Measurements from ENCODE around the gene CLCN7. TPM values are rescaled to one million over a fixed set of nuclear protein-coding genes. Genes with fewer than 3 reads are reported as not detected.
A peak's percentile ranks its signal among the peaks of the same experiment; 100 is the strongest.

The CLCN7 gene
- total RNA-seq, 4 donors from 2014 or later = 24.8 to 45.8 (median 38.4) TPM

GRCh38 chr16:1511662-1512569, 37.1 kb upstream of the CLCN7 start:
- no peak for TF ChIP-seq POLR2A (IDR thresholded peaks at IDR 0.05)
- no peak for TF ChIP-seq CTCF (IDR thresholded peaks at IDR 0.05 in 4 of 5, conservative IDR thresholded peaks at IDR 0.05 in 1 of 5)
- H3K36me3 ChIP-seq = peaks cover 0 to 5% of the 10 kb centered on the region in 2 donors
- H3K27me3 ChIP-seq = no peaks in the 10 kb centered on the region
- H3K4me3 ChIP-seq = no peak overlapping the region
- no peak for ATAC-seq
- intact Hi-C loops (cut with DNase I; ENCODE audit: low total_unique reads) = no loop called here
- DNase-seq = no peak
- in situ Hi-C loops (cut with MboI; ENCODE audit: low sequenced_read_pairs in 4 of 4) = no loop called here
- H3K4me1 ChIP-seq = peaks cover 15 to 19% of the 10 kb centered on the region in 2 donors
- H3K9me3 ChIP-seq = no peaks in the 10 kb centered on the region
- H3K27ac ChIP-seq = peak overlapping the region in 1 of 4 donors; percentile 90

- Histone ChIP-seq H3K9me3 (no peaks in the 10 kb centered on the region), H3K27me3 (no peaks in the 10 kb centered on the region), H3K36me3 (peaks cover 0 to 14% of the 10 kb centered on the region in 2 donors), H3K27ac (peak overlapping the region in 3 of 4 donors; percentile 77 to 90 (median 85)), H3K4me3 (no peak overlapping the region), H3K4me1 (peaks cover 15 to 19% of the 10 kb centered on the region in 2 donors)
- in situ Hi-C loops (cut with MboI; ENCODE audit: low sequenced_read_pairs in 4 of 4) = no loop called here
- DNase-seq (no peak), ATAC-seq (no peak)
- intact Hi-C loops (cut with DNase I; ENCODE audit: low total_unique reads) = no loop called here
- TF ChIP-seq POLR2A (IDR thresholded peaks at IDR 0.05) (no peak), CTCF (IDR thresholded peaks at IDR 0.05 in 4 of 5, conservative IDR thresholded peaks at IDR 0.05 in 1 of 5) (no peak)
These were observed 36.1 kb upstream of the CLCN7 start for GRCh38 chr16:1510941-1511351.

GRCh38 chr16:1510272-1510671, 35.4 kb upstream of the CLCN7 start:
- Histone ChIP-seq H3K4me3 (peak overlapping the region in 2 of 4 donors; percentile 11 to 13), H3K9me3 (no peaks in the 10 kb centered on the region), H3K27me3 (no peaks in the 10 kb centered on the region), H3K27ac (peak overlapping the region; percentile 77 to 90 (median 84)), H3K4me1 (peaks cover 15 to 19% of the 10 kb centered on the region in 2 donors), H3K36me3 (peaks cover 0 to 16% of the 10 kb centered on the region in 2 donors)
- intact Hi-C loops (cut with DNase I; ENCODE audit: low total_unique reads) (no loop called here), in situ Hi-C loops (cut with MboI; ENCODE audit: low sequenced_read_pairs in 4 of 4) (no loop called here)
- TF ChIP-seq CTCF (IDR thresholded peaks at IDR 0.05 in 4 of 5, conservative IDR thresholded peaks at IDR 0.05 in 1 of 5) (no peak), POLR2A (IDR thresholded peaks at IDR 0.05) (no peak)
- ATAC-seq (peak; percentile 40 to 43), DNase-seq (no peak)

GRCh38 chr16:1509307-1510221, 34.7 kb upstream of the CLCN7 start:
- DNase-seq (peak; percentile 54 to 80), ATAC-seq (peak; percentile 90 to 96)
- Histone ChIP-seq H3K4me1 (peaks cover 15 to 19% of the 10 kb centered on the region in 2 donors), H3K27ac (peak overlapping the region; percentile 77 to 90 (median 84)), H3K4me3 (peak overlapping the region in 2 of 4 donors; percentile 11 to 13), H3K36me3 (peaks cover 0 to 20% of the 10 kb centered on the region in 2 donors), H3K9me3 (no peaks in the 10 kb centered on the region), H3K27me3 (no peaks in the 10 kb centered on the region)
- in situ Hi-C loops (cut with MboI; ENCODE audit: low sequenced_read_pairs in 4 of 4) (no loop called here), intact Hi-C loops (cut with DNase I; ENCODE audit: low total_unique reads) (no loop called here)
- TF ChIP-seq POLR2A (IDR thresholded peaks at IDR 0.05) (peak; percentile 18 to 28), CTCF (IDR thresholded peaks at IDR 0.05 in 4 of 5, conservative IDR thresholded peaks at IDR 0.05 in 1 of 5) (no peak)
